Spinal cord (tissue), 10 donors: Measurements from ENCODE around the gene CDH13. TPM values are rescaled to one million over a fixed set of nuclear protein-coding genes. Genes with fewer than 3 reads are reported as not detected.

Source experiments
- DNase-seq, 6 donors: peaks; one replicate each; pipeline versions ENCODE4 v3.0.0 to v3.0.0-alpha.2; 2013 to 2015; ENCODE audit warnings: low spot score in 6 of 6, low read depth in 4 of 6
- H3K27ac ChIP-seq: one replicate; pipeline ENCODE4 v1.5.1; 2013; ENCODE audit warnings: low read depth, low read length, control low read depth
- H3K27me3 ChIP-seq: one replicate; pipeline ENCODE4 v1.6.1; 2013; ENCODE audit warnings: low read length; ENCODE audit not compliant: control insufficient read depth, insufficient read depth
- H3K36me3 ChIP-seq: one replicate; pipeline ENCODE4 v1.6.1; 2013; ENCODE audit warnings: low read length; ENCODE audit not compliant: control insufficient read depth, insufficient read depth
- H3K4me1 ChIP-seq: one replicate; pipeline ENCODE4 v1.6.1; 2013; ENCODE audit warnings: low read length; ENCODE audit not compliant: control insufficient read depth, insufficient read depth
- H3K4me3 ChIP-seq: one replicate; pipeline ENCODE4 v1.5.1; 2013; ENCODE audit warnings: low read depth, low read length, control low read depth
- H3K9me3 ChIP-seq: one replicate; pipeline ENCODE4 v1.6.1; 2013; ENCODE audit warnings: low read length; ENCODE audit not compliant: control insufficient read depth, insufficient read depth
- WGBS: methylation state at CpG from one replicate; pipeline ENCODE4 v1.1.5; 2013; ENCODE audit warnings: missing lambda C conversion rate; ENCODE audit not compliant: insufficient coverage; 5-methylcytosine and 5-hydroxymethylcytosine counted together
- polyA plus RNA-seq, 2 donors: library from polyadenylated mRNA; unstranded; fragments of 120-200 nt; gene quantifications; one replicate each; pipeline ENCODE4 v1.2.1, GENCODE V29; 2013; ENCODE audit not compliant: insufficient read length in 2 of 2
- total RNA-seq, 2 donors: library from RNA; depleted of rRNA in 1 of 2; stranded (reverse); fragments of 120-200 nt in 1 of 2; fragments of >200 nt in 1 of 2; gene quantifications; one replicate each; pipeline versions ENCODE4 v1.2.3 to v1.2.4, GENCODE V29; 2013 to 2014
- donor health status: healthy.

The CDH13 gene
- total and polyA plus RNA-seq, 4 donors = 34.5 to 82.3 (median 76.4) TPM

DNA sequence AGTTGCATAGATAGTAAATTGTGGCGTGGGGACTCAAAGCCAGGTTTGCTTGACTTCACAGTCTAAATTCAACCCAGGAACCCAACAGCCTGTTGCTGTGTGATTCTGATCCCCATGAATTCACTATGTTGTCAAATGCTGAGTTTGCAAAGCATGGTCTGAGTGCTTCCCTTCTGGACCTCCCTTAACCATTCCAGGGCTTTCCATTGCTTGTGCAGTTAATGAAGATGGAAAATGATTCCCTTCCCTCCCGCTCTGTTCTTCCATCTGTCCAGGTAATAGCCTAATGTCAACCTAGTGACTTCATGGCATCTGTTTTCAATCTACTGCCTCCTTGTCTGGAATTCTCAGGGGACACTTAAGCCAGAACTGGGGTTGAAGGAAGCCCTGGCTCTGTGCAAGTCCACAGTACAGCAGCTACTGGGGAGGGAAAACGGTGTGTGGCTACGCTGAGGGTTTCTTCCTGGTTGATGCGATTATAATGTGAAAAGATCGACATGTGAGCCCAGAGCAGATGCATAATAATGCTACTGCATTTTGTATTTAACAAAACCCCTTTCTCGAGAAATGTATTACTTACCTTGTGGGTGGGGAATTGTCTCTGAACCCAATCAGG is 206.7 kb downstream of the CDH13 start:
- Histone ChIP-seq H3K27me3 (no peaks in the 10 kb centered on the region), H3K9me3 (no peaks in the 10 kb centered on the region), H3K27ac (no peak overlapping the region), H3K36me3 (no peaks in the 10 kb centered on the region), H3K4me3 (no peak overlapping the region), H3K4me1 (peaks cover 5% of the 10 kb centered on the region)
- WGBS = 93% methylated on average over 2 of the region's 7 CpGs
- peak in 1 of 6 donors; percentile 47 for DNase-seq

DNA sequence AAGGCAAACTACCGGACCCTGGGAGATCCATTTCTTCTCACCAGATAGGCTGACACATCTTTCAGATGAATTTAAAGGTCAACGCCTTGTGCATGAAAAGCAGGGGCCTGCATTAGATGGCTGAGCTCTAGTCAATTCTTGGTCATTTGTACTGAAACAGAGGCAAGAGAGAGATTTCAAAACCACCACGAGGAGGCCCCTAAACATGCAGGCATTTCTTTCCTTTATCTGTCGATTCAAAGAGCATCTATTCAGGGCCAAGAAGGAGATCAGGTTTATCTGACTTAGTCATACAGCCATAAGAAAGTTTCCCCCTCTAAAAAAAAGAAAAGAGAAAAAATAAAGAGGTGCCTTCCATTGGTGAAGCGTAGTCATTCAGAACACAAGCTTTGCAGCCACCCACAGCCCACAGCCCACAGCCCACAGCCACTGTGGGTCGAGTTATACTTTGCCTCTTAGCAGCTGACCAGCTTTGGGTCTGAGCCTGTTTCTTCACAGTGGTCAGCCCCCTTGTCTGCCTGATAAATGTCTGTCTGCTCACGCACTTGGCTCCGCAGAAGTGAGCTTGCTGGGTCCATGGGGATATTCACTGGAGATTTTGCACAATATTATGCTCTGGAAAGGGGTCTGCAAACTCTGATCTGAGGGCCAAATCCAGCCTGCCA is 207.5 kb downstream of the CDH13 start:
- H3K27ac ChIP-seq = no peak overlapping the region
- H3K27me3 ChIP-seq = no peaks in the 10 kb centered on the region
- no peaks in the 10 kb centered on the region for H3K9me3 ChIP-seq
- peak in 1 of 6 donors; percentile 60 for DNase-seq
- H3K4me3 ChIP-seq = no peak overlapping the region
- 60% methylated on average over 2 of the region's 8 CpGs for WGBS
- no peaks in the 10 kb centered on the region for H3K36me3 ChIP-seq
- H3K4me1 ChIP-seq = peaks cover 5% of the 10 kb centered on the region

DNA sequence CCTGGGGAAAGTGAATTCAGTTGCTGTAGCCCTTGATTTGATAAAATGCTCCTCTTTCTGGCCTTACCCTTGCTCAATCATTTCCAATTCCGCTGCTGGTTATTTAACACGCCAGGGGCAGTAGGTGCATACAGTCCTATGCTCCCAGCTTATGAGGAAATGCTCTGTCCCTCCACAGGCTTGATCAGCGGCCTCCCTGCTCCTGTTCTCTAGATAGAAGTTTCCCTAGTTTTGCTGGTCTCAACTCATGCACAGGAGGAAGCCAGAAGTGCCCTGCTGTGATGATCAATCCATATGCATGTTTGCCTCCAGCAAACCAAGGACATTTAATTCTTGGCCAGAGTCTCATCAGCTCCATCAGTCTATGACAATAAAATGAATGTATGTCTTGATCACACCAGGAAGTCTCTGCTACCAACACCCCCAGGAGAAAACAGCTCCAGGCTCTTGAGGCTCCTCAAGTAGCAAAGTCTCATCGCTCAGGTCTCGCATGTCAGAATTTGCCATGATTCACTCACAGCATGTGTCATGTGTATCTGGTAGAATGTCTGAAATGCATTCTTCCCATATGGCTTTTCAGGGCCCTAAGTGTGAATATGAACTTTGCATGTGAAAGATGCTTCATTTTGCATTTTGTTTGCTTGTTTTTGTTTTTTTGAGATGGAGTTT is 208.9 kb downstream of the CDH13 start:
- H3K4me3 ChIP-seq = no peak overlapping the region
- DNase-seq = no peak
- no peaks in the 10 kb centered on the region for H3K27me3 ChIP-seq
- 83% methylated on average over 4 of the region's 5 CpGs for WGBS
- no peaks in the 10 kb centered on the region for H3K9me3 ChIP-seq
- no peaks in the 10 kb centered on the region for H3K36me3 ChIP-seq
- H3K4me1 ChIP-seq = peaks cover 5% of the 10 kb centered on the region
- no peak overlapping the region for H3K27ac ChIP-seq

DNA sequence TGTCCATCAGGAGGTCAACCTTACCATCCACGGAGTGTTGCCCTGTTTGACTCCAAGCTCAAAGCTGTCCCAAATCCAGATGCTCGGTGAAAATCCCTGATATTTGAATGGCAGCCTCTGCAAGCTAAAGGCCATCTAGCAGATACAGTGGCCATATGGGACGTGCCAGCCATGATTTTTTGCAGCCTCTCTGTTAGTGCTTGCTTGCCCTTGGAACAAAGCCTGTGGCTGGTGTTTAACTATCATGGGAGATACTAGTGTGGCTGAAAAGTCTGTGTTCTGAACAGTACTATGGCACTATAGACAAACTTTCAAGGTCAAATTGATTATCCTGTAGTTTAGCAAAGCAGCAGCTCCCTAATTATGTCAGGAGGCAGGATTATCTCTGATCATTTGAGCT is 214.3 kb downstream of the CDH13 start:
- Histone ChIP-seq H3K27ac (no peak overlapping the region), H3K9me3 (peaks cover 2% of the 10 kb centered on the region), H3K27me3 (no peaks in the 10 kb centered on the region), H3K4me3 (no peak overlapping the region), H3K4me1 (peaks cover 6% of the 10 kb centered on the region), H3K36me3 (no peaks in the 10 kb centered on the region)
- DNase-seq = no peak
- WGBS = 71% methylated on average over 3 of the region's 3 CpGs

DNA sequence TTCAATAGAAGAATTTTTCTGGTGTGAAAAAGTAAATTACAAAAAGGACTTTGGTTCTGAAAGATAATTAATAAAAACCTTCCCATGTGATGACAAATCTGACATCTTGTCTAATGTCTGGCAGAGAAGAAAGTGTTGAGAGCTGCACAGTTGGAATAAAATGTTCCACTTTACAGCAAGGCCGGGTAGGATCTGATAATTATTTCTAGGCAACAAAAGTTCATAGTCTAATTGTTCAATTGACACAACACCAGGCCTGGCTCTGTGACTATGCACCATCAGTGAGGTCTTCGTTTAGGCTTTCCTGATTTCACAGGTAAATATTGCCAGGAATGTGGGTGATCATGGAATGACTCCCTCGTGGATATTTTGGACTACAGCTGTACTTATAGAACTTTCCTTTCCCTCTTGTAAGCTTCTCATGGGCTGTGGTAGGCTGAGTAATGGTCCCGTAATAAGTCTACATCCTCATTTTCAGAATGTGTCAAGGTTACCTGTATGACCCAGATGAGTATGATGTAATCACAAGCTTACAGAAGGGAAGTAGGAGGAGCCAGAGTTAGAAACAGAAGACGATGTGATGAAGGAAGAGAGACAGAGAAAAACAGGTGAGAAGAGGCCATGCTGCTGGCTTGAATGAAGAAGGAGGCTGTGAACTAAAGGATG is 217.0 kb downstream of the CDH13 start:
- WGBS = 88% methylated on average over 1 of the region's 5 CpGs
- H3K36me3 ChIP-seq = no peaks in the 10 kb centered on the region
- no peak overlapping the region for H3K27ac ChIP-seq
- no peaks in the 10 kb centered on the region for H3K27me3 ChIP-seq
- peaks cover 6% of the 10 kb centered on the region for H3K4me1 ChIP-seq
- no peak for DNase-seq
- no peak overlapping the region for H3K4me3 ChIP-seq
- peaks cover 2% of the 10 kb centered on the region for H3K9me3 ChIP-seq

DNA sequence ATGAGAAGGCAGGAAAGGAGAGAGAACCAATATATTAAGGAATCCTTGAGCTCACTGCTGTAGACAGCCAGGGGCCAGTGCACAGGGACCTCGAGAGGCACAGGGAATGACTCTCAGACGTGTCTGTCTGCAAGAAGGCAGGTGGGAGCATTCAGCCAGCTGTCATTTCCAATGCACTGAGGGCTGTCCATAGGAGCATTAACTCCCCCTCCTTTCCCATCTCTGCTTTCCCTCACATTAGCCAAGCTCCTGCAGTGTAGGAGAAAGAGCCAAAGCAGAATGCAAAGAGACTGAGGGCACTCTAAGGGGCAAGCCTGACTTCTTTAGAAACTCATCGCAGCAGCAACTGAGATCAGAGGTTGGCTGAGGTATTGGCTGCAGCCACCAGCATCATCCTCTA is 218.3 kb downstream of the CDH13 start:
- WGBS = 76% methylated on average over 2 of the region's 3 CpGs
- DNase-seq = peak in 1 of 6 donors; percentile 23
- no peak overlapping the region for H3K27ac ChIP-seq
- no peak overlapping the region for H3K4me3 ChIP-seq
- peaks cover 6% of the 10 kb centered on the region for H3K4me1 ChIP-seq
- H3K9me3 ChIP-seq = peaks cover 2% of the 10 kb centered on the region
- H3K36me3 ChIP-seq = no peaks in the 10 kb centered on the region
- no peaks in the 10 kb centered on the region for H3K27me3 ChIP-seq

DNA sequence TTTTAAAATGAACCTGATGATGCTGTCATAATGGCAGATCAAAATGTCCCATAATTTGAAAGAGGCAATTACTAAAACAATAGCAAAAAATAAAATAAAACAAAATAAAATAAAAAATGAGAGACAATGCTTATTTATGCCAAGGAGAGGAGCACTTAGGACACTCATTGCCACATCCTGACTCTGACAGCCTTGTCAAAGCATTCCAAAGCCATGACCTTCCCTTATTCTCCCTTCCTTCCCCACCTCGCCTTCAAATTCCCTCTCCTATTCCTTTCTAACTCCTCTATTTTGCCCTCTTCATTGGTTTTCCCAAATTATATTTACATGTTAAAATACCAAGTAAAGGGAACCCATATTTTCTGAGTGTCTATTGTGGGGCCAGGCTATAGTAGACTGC is 220.0 kb downstream of the CDH13 start:
- Histone ChIP-seq H3K27me3 (no peaks in the 10 kb centered on the region), H3K9me3 (peaks cover 2% of the 10 kb centered on the region), H3K4me3 (no peak overlapping the region), H3K4me1 (peaks cover 6% of the 10 kb centered on the region), H3K27ac (no peak overlapping the region), H3K36me3 (no peaks in the 10 kb centered on the region)
- DNase-seq = no peak
- WGBS = no CpG with 5 or more reads among the region's 1 CpG

DNA sequence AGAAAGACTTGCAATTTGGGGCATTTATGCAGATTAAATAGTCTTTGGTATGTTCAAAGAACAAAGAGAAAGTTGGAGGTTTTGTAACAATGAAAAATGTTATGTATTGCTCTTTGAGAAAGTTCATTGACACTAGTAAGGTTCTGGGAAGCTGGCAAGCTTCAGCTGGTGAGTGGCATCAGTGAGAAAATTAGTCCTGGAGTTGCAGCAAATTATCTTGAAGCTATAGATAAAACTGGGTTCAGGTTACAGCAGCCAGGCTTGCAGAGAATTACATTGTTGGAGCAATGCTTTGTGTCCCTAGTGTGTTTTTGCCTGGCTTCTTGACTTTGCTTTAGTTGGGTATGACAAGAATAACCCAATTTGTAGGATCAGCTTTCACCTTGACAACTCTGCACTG is 221.2 kb downstream of the CDH13 start:
- Histone ChIP-seq H3K27me3 (no peaks in the 10 kb centered on the region), H3K4me1 (peaks cover 6% of the 10 kb centered on the region), H3K4me3 (no peak overlapping the region), H3K36me3 (no peaks in the 10 kb centered on the region), H3K27ac (no peak overlapping the region), H3K9me3 (no peaks in the 10 kb centered on the region)
- no peak for DNase-seq

DNA sequence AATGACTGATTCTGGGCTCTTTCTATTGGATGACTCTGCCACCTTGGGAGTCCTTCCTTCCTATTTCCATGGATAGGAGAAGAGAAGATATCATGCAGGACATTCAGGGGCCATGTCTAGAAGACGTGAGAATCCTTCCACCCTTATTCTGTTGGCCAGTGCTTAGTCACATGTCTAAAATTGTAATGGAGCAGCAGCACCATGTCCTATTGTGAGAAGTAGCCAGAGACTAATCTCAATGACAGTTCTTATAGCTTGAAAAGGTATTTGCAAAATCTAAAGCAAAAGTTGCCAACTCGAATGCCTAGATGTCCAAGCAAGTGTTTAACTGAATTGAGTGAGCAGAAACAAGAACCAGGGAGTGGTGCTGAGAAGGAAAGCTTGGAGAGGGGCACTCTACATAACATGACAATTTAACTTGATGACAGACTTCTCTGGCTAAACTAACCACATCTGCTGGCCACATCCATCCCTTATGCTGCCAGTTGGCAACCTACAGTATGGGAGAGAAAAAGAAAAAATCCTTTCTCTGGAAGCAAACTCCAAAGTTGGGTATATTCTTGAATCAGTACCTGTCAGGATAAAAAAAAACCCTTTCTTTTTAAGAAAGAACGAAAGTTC is 225.7 kb downstream of the CDH13 start:
- DNase-seq = peak in 1 of 6 donors; percentile 41
- Histone ChIP-seq H3K4me3 (no peak overlapping the region), H3K27ac (no peak overlapping the region), H3K36me3 (no peaks in the 10 kb centered on the region), H3K27me3 (no peaks in the 10 kb centered on the region), H3K4me1 (no peaks in the 10 kb centered on the region), H3K9me3 (no peaks in the 10 kb centered on the region)
- WGBS = no CpG with 5 or more reads among the region's 3 CpGs
